COLO829 (cell line): ENCODE results near the gene KRTAP17-1.
"Not testable (repeated sequence)": the region's sequence is repeated elsewhere in the genome, so short reads cannot be mapped to it uniquely, and the experiment has no call there.

Experiments used
- DNase-seq: peaks from one replicate; pipeline ENCODE4 v3.0.0; 2012; ENCODE audit warnings: low spot score

KRTAP17-1 gene, protein sequence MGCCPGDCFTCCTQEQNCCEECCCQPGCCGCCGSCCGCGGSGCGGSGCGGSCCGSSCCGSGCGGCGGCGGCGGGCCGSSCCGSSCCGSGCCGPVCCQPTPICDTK

DNA sequence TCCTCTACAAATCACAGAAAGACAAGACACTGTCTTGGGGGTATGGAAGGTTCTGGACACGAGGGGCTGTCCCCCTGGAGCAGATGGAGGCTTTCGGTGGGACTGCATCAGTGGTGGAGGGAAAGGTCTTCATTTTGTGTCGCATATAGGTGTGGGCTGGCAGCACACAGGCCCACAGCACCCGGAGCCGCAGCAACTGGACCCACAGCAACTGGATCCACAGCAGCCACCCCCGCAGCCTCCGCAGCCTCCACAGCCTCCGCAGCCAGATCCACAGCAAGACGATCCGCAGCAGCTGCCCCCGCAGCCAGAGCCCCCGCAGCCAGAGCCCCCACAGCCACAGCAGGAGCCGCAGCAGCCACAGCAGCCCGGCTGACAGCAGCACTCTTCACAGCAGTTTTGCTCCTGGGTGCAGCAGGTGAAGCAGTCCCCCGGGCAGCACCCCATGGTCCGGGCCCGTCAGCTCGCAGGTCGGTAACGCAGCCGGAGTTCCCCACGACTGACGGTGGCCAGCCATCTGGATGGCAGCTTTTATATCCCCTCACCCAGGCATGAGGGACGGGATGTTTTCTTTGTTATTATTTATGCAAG, at the start of gene KRTAP17-1:
Gene KRTAP17-1, minus strand, starts transcription at position 507 of the 591 bp plus-strand sequence. Its CDS starts 60 bp downstream, at position 447.
- no peak for DNase-seq

DNA sequence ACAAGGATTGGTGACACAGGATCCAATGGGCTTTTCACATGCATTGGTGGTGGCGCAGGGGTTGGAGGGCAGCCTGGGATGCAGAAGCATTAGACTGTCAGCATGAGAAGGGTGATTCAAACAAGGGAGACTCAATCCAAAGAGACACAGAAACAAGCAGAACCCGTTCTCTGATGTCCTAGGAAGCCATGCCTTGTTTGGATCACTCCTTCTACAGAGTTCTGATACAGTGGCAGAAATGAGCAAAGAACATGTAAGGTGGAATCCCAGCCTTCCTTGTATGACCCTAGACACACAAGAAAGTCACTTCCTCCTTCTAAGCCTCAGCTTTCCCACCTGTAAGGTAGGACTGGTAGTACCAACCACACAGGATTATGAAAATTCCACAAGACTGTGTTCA, 48.4 kb upstream of the KRTAP17-1 start:
- DNase-seq = no peak

DNA sequence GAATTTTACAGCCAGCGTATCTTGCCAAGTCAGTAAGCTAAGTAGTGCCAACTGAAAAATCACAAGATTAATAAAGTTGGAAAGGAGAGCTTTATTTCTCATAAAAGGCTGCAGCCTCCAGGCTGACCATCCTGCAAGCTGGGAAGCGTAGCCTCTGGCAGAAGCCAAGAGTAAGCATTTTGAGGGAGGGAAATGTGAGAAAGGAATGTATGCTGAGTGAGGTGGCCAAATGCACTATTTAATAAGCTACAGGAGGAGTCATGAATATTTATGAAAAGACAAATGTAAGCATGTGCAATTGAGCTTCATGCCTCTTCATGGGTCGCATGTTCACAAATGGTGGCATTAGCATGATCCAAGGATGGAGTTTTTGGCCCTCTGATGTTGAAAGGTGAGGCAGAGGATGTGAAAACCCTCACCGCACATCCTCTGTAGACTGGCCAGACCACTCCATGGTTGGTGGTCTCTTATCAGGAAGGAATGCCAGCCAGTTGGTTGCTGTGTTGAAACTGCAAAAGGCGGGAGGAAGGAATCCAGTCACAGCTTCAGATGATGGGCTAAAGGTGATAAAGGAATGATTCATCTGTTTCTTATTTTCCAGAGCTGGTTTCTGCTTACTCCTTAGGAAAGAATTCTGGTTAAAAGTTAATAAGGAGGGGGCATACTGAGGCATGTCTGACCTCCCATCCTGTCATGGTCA, 44.9 kb upstream of the KRTAP17-1 start:
- no peak for DNase-seq

DNA sequence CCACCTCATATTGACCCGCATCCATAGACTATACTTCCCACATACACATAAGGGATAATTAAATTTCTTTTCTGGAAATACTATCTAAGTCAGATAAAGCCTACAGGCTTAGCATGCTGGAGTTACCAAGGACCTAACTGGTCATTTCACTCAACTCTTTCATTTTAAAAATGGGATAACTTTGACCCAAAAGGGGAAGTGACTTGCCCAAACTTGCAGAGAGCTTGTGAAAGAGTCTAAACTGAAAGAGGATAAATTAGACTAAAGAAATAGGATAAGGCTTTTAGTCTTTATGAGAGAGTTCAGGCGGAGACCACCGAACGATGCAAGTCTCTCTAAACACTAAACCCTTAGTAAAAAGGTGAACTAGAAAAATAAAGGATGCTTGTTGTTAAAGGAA, 39.0 kb upstream of the KRTAP17-1 start:
- DNase-seq = no peak

DNA sequence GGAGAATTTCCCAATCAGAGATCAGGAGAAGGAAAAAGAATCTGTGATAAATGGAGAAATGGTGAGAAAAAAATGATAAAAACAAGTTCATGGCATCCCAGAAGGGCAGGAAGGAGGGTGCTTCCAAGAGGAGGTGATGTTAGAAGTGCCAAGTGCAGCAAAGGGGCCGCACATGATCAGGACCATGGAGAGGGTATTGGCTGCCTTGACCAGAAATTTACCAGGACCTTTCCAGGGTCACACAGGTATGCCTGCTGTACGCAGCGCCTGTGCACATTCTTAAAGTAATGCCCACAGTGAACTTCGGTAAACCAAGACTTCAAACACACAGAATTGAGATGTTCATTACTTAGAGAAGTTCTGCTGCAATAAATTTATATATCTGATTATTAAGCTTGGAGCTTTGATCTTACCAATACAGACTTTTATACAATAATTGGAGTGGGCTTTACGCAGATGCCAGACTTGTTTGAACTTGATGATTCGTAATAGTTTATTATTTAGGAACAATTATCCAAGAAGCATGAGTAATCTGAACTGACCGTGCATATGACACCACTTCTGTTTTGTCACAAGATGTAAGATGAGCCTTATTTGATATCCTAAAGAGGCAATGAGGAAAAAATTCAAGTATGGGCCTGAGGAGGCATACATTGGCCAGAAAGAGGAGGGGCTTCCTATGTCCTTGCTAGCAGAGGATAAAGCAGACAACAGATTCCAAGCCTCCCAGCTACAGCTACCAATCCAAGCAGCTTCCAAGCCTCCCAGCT, 37.3 kb upstream of the KRTAP17-1 start:
- no peak for DNase-seq

DNA sequence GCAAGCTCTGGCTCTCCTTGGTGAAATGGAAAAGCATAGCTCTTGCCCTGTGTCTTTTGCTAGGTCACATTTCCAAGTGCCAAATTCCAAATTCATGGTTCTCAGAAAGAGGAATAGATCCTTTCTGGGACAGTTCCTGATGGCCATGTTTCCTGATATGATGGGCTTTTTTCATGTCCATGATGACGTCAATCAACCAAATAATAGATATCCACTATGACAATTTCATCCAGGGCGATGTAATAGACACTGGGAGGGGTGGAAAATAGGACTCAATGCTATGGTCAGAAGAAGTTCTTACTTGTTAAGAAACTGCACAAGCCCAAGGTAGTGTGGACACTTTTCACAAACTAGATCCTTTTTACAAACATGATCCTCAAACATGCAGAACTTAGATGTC, 35.7 kb upstream of the KRTAP17-1 start:
- DNase-seq = no peak

DNA sequence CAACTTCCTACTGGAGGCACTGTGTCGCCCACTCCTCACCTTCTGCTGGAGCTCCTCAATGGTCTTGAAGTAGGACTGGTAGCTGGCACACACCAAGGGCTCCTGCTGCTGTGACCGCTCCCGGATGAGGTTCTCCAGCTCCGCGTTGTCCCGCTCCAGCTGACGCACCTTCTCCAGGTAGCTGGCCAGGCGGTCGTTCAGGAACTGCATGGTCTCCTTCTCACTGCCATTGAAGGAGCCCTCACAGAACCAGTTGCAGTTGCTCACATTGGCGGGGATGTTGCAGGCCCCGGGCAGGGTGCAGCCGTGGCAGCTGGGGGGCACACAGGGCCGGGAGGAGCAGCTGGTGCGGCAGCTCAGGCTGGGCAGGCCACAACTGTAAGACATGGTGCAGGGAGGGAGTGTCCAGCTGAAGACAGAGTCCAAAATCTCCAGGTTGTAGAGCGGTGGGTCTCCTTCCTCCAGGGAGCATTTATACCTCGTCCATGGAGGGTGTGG, 34.9 kb upstream of the KRTAP17-1 start, which contains the start of gene KRT33A:
Gene KRT33A, minus strand, starts transcription at position 448 of the 498 bp plus-strand sequence. Its CDS starts 61 bp downstream, at position 387.
- not testable (repeated sequence) for DNase-seq

DNA sequence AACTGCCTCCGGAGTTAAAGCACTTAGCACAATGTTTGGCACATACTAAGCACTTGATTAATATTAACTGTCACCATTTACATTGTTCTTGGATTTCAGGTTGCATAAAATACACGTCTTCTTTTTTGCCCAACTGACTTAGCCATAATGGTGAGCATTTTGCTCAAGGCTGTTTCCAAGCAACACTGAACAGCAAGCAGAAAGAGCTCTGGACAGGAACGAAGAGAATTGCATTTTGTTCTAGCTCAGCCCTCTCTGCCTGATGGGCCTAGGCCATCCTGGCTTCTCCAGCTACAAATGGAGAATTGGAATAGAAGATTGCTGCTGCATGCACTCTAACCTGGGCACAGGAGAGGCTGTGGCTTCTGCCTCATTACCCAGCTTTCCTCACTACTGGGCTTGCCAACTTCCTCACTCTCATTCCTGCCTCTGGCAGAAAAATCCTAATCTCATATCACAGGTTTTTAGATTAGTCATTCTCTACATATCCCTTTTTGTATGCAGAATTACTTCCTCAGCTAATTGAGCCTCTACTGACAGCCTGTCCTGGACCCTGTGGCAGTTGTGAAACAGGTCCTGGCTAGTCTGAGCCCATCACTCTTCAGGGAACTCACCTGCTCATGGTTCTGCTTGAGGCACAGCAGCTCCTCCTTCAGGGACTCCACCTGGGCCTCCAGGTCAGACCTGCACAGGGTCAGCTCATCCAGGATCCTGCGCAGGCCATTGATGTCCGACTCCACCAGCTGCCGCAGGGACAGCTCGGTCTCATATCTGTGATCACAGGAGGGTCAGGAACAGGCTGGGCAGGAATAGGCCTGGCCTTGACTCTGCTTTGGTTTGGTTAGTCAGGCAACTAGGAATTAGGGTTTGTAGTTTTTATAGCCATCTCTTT, 32.6 kb upstream of the KRTAP17-1 start:
- no peak for DNase-seq

DNA sequence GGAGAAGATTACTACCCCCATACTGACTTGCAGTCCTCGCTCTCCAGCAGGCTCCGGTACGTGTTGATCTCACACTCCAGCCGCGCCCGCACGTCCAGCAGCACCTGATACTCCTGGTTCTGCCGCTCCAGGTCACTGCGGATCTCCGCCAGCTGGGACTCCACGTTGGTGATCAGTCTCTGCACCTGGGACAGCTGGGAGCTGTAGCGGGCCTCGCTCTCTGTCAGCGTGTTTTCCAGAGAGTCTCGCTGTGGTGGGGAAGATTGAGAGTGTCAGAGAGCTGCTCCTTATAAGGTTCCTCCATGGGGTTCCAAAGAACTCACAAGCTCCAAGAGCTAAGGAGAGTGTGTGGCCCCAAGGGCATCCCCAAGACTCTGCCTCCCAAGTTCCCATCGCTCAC, 30.9 kb upstream of the KRTAP17-1 start:
- not testable (repeated sequence) for DNase-seq

DNA sequence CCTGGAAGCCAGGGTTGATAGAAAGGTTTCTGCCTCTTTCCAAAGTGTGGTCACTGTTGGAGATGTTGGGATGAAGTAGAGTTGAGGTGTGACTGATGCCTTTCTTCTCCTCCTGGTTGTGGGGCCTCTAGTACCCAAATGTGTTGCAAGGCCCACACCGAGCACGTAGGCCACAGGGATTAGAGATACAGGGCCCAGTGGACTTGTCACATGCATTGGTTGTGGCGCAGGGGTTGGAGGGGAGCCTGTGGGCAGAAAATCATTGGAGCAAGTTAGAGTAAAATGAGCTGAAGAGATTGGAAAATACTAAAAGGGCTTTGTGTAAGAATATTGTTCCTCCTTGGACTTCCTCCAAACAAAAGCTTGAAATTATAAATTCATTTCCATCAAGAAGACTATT, 30.5 kb upstream of the KRTAP17-1 start:
- DNase-seq = peak; percentile 28

DNA sequence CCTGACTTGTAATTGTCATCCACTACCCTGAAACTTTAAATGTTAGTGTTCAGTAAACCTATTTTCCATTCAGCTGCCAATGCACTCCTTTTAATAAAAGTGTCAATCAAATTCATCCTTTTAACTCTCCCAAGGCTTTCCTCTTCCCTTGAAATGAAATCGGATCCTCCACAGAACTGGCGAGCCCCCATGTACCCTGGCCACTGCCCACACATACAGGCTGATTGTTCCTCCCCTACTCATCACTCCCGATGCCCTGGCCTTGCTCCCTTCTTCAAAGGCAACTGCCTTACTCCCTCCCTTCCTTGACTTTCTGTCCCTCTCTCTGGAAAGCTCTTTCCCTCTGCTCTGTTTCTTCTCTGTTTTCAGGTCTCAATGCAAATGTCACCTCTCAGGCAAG, 27.5 kb upstream of the KRTAP17-1 start:
- DNase-seq = no peak

DNA sequence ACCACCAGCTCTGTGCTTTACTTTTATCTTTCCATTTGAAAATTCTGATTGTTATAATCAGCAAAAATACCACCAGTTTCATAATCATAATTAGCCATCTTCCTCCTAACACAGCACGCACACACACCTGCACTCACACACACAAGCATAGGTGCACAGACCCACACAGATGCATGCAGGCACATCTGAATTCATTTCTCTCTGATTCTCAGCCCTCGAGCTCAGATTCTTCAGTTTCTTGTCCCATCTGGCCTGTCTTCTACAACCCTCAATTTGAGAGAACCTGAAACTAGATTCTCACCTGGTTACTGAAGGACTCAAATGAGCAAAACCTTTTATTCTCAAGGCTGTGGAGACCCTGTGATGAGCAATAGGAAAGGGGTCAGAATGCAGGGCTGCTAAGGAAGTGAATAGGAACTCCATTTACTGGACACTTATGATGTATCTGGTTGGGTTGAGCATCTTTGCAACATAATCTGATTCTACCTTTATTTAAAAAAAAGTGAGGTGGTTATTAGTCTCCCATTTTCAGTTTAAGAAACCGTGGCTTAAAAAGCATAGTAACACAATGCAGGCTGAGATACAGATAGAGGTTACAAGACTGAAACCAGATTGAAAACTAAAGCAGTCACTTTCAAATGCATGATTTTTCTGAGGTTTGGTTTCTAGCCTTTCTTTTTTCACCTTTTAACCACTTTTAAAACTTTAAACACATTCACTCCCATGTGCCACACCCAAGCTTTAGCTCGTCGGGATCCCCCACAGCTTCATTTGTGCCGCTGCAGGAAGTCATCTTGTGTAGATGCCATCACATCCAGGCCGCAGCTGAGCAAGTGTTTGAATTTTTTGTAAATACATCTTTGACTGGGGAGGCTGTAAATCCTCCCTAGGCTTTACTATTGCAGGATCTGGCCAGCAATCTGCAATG, 25.7 kb upstream of the KRTAP17-1 start:
- DNase-seq = no peak

DNA sequence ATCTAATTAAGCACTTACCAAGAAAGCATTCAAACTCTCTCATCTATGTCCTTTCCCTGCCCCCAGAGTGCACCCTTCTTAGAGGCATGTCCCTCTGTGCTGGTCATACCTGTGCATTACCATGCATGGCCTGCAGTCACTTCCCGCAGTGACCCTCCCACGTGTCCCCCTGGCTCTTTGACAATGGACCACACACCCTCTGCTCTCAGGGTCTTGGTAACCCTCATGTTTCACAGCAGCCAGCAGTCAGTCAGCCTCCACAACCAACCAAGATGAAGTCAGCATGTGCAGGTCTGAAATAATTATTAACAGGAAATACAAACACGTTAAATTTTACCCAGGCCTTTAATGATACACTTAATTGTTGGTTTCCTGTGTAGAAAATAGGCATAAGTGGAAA, 25.0 kb upstream of the KRTAP17-1 start:
- DNase-seq = no peak

DNA sequence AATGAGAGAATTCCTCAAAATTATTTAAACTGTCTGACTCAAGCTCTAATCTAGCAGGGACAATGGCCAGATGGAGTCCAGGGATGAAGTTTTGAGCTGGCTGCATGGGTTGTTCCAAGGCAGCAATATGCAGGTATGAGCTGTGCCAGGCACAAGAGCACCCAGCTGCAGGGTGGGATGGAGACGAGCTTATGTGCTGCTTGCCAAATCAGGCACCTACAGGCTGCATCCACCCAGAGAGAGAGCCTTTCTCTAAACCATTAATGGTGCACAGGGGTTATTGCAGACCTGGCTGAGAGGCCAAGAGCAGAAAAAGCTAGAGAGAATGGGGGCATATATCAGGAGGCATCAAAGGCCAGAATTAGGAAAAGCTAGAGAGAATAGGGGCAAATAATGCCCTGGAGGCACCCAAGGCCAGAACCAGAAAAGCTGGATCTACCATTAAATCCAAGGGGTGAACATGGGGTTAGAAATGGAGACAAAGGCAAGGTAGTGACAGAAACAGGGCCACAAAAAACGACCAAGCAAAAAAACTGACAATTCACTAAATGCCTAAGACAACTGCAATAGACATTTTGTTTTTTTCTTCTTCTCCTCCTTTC, 24.2 kb upstream of the KRTAP17-1 start:
- DNase-seq = no peak

DNA sequence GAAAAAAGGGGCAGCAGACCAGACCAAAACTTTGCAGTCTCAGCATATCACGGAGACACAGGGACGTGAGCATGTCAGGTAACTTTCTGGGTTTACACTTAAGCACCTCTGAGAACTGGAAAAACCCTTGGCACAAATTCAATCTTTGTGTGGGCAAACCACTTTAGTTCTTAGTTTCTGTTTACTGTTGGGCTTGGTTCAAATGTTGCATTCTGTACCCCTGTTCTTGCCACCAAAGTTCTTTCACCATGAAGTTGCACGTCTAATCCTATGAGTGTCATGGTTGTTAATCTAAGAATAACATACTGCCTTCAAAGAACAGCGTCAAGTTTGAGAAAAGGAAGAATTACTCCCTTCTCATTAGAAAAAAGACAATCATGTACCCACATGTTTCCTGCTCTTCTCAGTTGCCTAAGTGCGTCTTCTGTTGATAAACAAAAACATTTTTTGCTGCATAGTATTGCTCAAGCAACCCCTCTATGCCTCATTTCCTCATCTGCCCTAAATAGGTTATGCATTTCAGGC, 23.5 kb upstream of the KRTAP17-1 start:
- no peak for DNase-seq

DNA sequence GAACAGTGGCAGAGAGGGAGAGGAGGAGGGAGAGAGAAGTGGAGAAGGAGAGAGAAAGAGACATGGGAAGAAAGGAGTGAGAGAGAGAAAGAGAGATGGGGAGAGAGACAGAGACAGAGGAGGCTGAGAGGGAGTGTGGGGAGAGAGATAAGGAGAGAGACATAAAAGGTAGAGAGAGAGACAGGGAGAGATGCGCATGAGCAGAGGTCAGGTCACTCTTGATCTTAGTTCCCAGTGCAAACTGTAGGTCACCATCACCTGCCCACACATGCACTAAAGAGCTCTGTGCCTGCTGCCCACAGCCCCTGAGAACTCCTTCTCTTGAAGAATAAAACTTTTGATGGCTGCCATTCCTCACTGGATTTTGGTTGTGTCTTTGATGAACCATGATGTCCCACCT, 20.2 kb upstream of the KRTAP17-1 start:
- no peak for DNase-seq

DNA sequence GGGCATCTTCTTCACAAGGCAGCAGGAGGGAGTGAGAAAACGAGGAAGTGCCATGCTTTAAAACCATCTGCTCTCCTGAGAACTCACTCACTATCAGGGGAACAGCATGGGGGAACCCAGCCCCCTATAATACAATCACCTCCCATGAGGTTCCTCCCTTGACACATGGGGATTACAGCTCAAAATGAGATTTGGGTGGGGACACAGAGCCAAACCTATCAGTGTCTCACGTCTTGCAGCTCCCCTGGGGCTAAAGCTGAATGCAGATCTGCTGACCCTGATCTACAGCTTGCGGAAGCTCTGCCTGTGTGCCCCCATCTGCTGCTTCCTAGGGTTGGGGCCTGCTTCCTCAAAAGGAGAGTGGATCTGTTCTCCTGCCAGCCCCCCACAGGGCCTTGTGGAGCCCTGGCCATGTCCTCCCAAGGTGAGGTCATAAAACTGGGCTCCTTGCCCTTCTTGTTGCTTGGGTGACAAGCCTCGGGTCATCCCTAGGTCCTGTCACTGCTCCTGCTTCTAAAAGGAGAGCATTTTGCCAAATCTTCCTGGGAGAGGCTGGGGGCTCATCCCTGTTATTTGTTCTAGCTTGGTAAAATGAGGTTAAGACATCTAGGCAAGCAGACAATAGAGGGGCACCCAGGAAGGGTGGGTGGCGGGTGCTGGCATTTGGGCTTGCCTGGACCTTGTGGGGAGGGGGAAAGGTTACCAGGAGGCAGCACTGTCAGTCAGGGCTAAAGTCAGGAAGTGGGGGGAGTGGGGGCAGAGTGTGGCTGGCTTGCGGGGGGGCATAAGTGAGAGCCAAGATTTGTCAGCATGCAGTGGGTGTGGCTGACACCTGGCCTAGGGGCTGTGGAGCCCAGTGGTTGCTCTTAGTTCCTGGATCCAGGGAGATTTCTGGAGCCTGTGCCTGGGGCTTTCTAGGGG, 19.1 kb upstream of the KRTAP17-1 start:
- no peak for DNase-seq

DNA sequence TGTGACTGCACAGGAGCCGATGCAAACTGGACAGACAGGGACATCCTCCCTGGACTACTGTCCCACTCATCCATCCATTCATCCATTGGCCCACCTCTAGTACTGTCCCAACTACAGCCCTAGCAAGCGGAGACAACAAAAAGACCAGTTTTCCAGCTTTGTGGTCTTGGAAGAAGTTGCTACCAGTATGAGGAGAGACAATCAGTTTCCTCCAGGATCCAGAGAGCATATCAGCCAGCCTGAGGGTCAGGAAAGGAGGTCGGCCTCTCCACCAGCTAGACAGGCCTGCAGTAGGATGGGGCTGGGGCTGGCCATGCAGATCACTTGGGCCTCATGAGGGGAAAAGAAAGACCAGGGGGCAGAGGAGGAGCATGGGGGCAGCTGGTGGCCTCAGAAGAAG, 18.3 kb upstream of the KRTAP17-1 start:
- DNase-seq = no peak

DNA sequence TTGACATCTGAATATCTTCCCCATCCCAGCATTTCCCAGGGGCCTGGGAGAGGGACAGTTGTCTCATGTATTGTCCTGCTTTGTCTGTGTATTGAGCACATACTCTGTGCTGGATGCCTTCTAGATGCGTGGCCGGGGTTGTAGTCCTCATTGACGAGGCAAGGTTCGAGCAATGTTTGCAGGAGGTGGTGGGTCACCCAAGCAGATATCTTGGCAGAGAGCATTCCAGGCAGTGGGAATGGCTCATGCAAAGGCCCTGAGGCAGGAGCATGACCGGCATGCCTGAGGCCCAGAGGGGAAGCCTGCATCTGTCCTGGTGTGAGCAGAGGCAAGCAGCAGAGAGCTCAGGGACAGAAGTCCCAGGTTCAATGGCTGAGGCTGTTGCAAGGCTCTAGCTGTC, 17.6 kb upstream of the KRTAP17-1 start:
- no peak for DNase-seq
